22Rv1 (cell line): ENCODE data around the gene MBD6.
"Not testable (repeated sequence)": the region's sequence is repeated elsewhere in the genome, so short reads cannot be mapped to it uniquely, and the experiment has no call there.

Source experiments
- H3K27ac ChIP-seq: fragments of 450-650 bp; 2 replicates; pipeline ENCODE4 v1.5.1; 2017
- CTCF ChIP-seq: fragments of 450-650 bp; IDR thresholded peaks from 2 replicates; pipeline ENCODE4 v1.5.1; 2017; ENCODE audit warnings: mild to moderate bottlenecking
- ZFX ChIP-seq: fragments of 450-650 bp; IDR thresholded peaks from 2 replicates; pipeline ENCODE4 v1.6.1; 2017; ENCODE audit warnings: antibody characterized with exemption, borderline replicate concordance

Gene MBD6

GRCh38 chr12:57568838-57569237, 46.2 kb downstream of the MBD6 start:
- H3K27ac ChIP-seq, result no peak overlapping the region
- TF ChIP-seq CTCF (no peak), ZFX (no peak)

GRCh38 chr12:57569858-57570257, 47.2 kb downstream of the MBD6 start:
- no peak overlapping the region for H3K27ac ChIP-seq
- TF ChIP-seq CTCF, result no peak
- no peak for TF ChIP-seq ZFX

- H3K27ac ChIP-seq, result not testable (repeated sequence)
Observed at GRCh38 chr12:57570438-57570837, 47.8 kb downstream of the MBD6 start.

GRCh38 chr12:57571926-57572762, 49.5 kb downstream of the MBD6 start:
- TF ChIP-seq ZFX, result no peak
- TF ChIP-seq CTCF, result no peak
- no peak overlapping the region for H3K27ac ChIP-seq

DNA sequence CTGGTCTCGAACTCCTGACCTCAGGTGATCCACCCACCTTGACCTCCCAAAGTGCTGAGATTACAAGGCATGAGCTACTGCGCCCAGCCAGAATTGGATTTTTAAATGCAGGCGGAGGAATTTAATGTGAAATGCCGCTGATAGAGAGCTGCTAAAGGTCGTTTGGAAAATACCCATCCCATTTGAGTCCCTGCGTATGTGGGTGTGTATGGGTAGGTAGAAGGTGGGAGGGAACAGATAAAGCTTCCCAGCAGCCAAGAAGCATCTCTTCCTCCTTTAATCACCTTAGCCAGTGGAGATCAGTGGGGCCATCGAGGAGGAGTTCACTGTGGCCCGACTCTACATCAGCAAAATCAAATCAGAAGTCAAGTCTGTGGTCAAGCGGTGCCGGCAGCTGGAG, 52.2 kb downstream of the MBD6 start:
- H3K27ac ChIP-seq, result no peak overlapping the region
- TF ChIP-seq ZFX, result no peak

GRCh38 chr12:57575771-57576612, 53.4 kb downstream of the MBD6 start:
- no peak overlapping the region for H3K27ac ChIP-seq
- TF ChIP-seq ZFX, result no peak
- TF ChIP-seq CTCF, result no peak

DNA sequence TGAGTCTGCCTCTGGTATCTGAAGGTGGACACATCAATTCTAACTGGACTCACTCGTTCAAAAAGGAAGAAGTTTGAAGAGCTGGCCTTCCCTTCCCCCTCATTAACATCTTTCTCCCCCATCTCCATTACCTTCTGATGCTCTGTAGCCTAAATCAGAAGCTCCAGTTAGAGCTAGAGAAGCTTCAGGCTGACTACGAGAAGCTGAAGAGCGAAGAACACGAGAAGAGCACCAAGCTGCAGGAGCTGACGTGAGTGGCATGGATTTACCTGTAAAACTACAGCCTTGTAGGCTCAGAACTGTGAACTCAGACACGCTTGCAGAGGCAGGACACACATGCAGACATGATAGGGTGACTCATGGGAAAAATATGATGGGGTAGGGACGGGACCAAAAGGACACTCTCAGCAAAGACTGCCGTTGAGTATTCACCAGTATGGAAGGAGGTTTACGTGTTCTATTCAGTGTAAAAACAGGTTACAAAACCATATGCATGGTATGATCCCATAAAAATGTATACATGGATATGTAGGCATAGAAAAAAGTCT, 54.1 kb downstream of the MBD6 start:
- no peak for TF ChIP-seq ZFX
- TF ChIP-seq CTCF, result no peak
- no peak overlapping the region for H3K27ac ChIP-seq
